Measurements from ENCODE around the gene PDE6C. TPM values are rescaled to one million over a fixed set of nuclear protein-coding genes. Genes with fewer than 3 reads are reported as not detected.

The PDE6C gene
- total RNA-seq, 8 experiments from 2014 or later, result 0.16 to 0.95 (median 0.32) TPM

GRCh38 chr10:93598157-93598556, 14.2 kb upstream of the PDE6C start:
- H3K4me3 ChIP-seq, result no peak overlapping the region
- H3K4me1 ChIP-seq (replicated peaks in 1 of 2), result peaks cover 0 to 4% of the 10 kb centered on the region in 2 donors
- no peak for ATAC-seq (replicated peaks in 6 of 8)
- 64 to 100% (median 94%) methylated on average over 2 to 4 of the region's 5 CpGs; no CpG with 5 or more reads in 2 of the 10 experiments for WGBS, 10 experiments
- in situ Hi-C loops (cut with MboI; ENCODE audit: low pct_unique_long_range_greater_than_20kb in 2 of 9, low sequenced_read_pairs in 9 of 9, unreplicated experiment in 9 of 9), result no loop called here
- H3K27ac ChIP-seq, result no peak overlapping the region

GRCh38 chr10:93599335-93599734, 13.0 kb upstream of the PDE6C start:
- H3K4me3 ChIP-seq, result no peak overlapping the region
- 0 to 80% (median 40%) methylated on average over 1 of the region's 1 CpG; no CpG with 5 or more reads in 5 of the 10 experiments for WGBS, 10 experiments
- H3K4me1 ChIP-seq (replicated peaks in 1 of 2), result peaks cover 0 to 4% of the 10 kb centered on the region in 2 donors
- no peak overlapping the region for H3K27ac ChIP-seq
- in situ Hi-C loops (cut with MboI; ENCODE audit: low pct_unique_long_range_greater_than_20kb in 2 of 9, low sequenced_read_pairs in 9 of 9, unreplicated experiment in 9 of 9), result no loop called here
- no peak for ATAC-seq (replicated peaks in 6 of 8)

GRCh38 chr10:93599778-93600177, 12.6 kb upstream of the PDE6C start:
- H3K4me3 ChIP-seq, result no peak overlapping the region
- in situ Hi-C loops (cut with MboI; ENCODE audit: low pct_unique_long_range_greater_than_20kb in 2 of 9, low sequenced_read_pairs in 9 of 9, unreplicated experiment in 9 of 9), result no loop called here
- 46 to 93% (median 82%) methylated on average over 2 to 3 of the region's 4 CpGs; no CpG with 5 or more reads in 6 of the 10 experiments for WGBS, 10 experiments

DNA sequence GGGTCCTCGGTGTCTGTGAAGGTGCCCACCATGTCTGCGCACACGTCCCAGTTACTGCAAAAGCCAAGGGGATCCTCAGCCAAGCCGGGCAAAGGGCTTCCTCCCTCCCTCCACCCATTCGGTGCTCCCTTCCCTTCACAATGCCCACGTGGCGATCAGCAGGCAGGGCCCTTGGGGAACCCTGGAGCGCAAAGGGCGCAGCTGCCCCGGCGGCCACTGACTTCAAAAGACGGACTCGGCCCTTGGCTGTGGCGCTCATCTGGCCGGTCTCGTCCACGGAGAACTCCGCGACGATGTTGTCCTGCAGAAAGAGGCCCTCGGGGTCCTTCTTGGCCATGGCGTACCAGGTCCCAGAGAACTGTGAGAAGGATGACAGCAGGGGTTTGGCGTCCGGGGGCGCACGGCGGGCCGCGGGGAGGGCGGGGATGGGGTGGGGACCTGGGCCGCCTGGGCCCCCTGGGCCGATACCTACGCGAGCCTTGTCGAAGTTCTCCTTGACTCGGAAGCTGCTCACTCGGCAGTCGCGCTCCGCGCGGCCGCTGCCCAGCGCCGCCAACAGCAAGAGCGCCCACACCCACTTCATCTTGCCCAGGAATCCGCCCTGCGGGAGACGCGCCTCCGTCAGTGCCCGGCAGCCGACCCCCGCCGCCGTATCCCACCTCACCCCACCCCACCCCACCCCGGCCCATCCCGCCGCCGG, 11.7 kb upstream of the PDE6C start:
- H3K4me1 ChIP-seq (replicated peaks in 1 of 2), result peaks cover 0 to 4% of the 10 kb centered on the region in 2 donors
- in situ Hi-C loops (cut with MboI; ENCODE audit: low pct_unique_long_range_greater_than_20kb in 2 of 9, low sequenced_read_pairs in 9 of 9, unreplicated experiment in 9 of 9), result no loop called here
- no peak overlapping the region for H3K27ac ChIP-seq
- ATAC-seq (replicated peaks in 6 of 8), result peak in 7 of 8 experiments; percentile 40 to 90 (median 66)
- 3 to 60% (median 21%) methylated on average over 1 to 12 of the region's 60 CpGs; no CpG with 5 or more reads in 6 of the 10 experiments for WGBS, 10 experiments
- H3K4me3 ChIP-seq, result peak overlapping the region; percentile 32 to 37 (median 35)

More at GRCh38 chr10:93599778-93600177, 12.6 kb upstream of the PDE6C start:
- peaks cover 0 to 4% of the 10 kb centered on the region in 2 donors for H3K4me1 ChIP-seq (replicated peaks in 1 of 2)
- H3K27ac ChIP-seq, result no peak overlapping the region
- ATAC-seq (replicated peaks in 6 of 8), result no peak

DNA sequence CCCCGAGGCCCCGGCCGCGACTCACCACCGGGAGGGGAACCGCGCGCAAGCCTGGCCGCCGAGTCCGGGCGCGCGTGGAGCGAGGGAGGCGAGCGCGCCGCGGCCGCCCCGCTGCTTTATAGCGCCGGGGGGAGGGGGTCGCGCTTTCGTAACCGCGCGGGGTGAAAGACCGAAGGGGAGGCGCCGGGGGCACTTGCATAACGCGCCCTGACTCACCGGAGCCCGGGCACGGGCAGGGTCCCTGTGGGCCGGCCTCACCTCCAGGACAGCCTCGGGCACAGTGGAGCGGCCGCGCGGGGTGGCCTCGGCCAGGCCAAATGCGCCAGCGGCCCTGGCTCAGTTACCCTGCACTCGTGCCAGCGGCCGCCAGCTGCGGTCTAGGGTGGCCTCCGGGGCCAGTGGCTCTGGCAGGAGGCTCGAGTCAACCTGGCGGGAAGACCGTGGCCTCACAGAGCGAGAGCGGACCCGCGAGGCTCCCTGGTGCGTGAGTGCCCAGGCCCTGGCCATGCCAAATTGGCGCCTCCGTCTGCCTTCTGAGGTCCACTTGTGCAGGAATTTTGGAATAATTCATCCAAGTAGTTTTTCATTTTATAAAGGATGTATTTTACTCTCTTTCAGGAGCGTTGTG, 11.1 kb upstream of the PDE6C start, which contains the start of gene RBP4:
Gene RBP4 (minus strand): TSS at position 90 of the 628 bp plus-strand sequence. CDS start 207 bp downstream, outside the sequence.
- no peak within 1 kb of the TSS for H3K27ac ChIP-seq
- H3K4me1 ChIP-seq (replicated peaks in 1 of 2), result peaks cover 0 to 4% of the 10 kb centered on the region in 2 donors
- 0 to 36% (median 13%) methylated on average over 1 to 9 of the region's 63 CpGs; no CpG with 5 or more reads in 3 of the 10 experiments for WGBS, 10 experiments
- in situ Hi-C loops (cut with MboI; ENCODE audit: low pct_unique_long_range_greater_than_20kb in 2 of 9, low sequenced_read_pairs in 9 of 9, unreplicated experiment in 9 of 9), result no loop called here
- ATAC-seq (replicated peaks in 6 of 8), result peak; percentile 53 to 74 (median 64)
- peak within 1 kb of the TSS; percentile 32 to 37 (median 35) for H3K4me3 ChIP-seq

DNA sequence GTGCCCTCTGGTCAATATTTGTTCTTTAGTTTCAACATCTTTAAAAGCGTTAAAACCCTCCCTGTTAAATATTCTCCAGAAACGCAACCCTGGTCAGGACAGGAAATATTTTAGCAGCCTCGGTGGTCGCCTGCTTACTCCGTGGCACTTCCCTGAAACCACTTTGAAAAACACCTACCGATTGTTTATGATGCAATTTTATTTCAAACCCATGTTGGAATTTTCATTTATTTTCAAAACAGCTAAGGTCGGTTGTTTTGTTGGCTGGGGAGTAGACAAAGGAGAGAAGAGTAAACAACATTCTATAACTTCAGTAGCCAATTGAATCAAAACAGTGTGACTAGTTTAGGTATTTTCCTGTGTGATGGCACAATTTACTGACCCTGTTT, 10.6 kb upstream of the PDE6C start:
- ATAC-seq (replicated peaks in 6 of 8), result no peak
- Histone ChIP-seq H3K27ac (no peak overlapping the region), H3K4me3 (no peak overlapping the region), H3K4me1 (replicated peaks in 1 of 2) (peaks cover 0 to 4% of the 10 kb centered on the region in 2 donors)
- WGBS, 10 experiments, result 0 to 24% (median 13%) methylated on average over 1 to 7 of the region's 7 CpGs; no CpG with 5 or more reads in 1 of the 10 experiments
- in situ Hi-C loops (cut with MboI; ENCODE audit: low pct_unique_long_range_greater_than_20kb in 2 of 9, low sequenced_read_pairs in 9 of 9, unreplicated experiment in 9 of 9), result no loop called here

DNA sequence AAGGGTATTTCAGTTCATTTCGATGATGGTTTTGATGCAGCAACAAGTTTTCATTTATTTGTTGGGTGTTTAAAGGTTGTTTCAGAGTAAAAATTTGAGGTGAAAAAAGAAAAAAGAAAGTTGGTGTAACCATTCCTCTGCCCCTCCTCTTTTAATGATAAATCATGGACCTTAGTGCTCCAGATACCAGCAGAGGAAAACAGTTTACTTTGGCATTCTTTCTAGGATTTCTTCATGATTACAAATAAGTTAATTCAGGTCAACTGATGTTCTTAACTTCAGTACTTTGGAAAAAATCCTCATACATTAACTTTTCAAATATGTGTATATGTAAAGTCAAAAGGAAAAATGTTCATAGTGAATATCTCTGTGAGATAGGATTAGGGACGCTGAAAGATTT, 9.3 kb upstream of the PDE6C start:
- H3K27ac ChIP-seq, result no peak overlapping the region
- H3K4me1 ChIP-seq (replicated peaks in 1 of 2), result peaks cover 0 to 4% of the 10 kb centered on the region in 2 donors
- in situ Hi-C loops (cut with MboI; ENCODE audit: low pct_unique_long_range_greater_than_20kb in 2 of 9, low sequenced_read_pairs in 9 of 9, unreplicated experiment in 9 of 9), result no loop called here
- no peak overlapping the region for H3K4me3 ChIP-seq
- ATAC-seq (replicated peaks in 6 of 8), result no peak
- 60 to 100% (median 87%) methylated on average over 1 to 2 of the region's 2 CpGs; no CpG with 5 or more reads in 1 of the 10 experiments for WGBS, 10 experiments

DNA sequence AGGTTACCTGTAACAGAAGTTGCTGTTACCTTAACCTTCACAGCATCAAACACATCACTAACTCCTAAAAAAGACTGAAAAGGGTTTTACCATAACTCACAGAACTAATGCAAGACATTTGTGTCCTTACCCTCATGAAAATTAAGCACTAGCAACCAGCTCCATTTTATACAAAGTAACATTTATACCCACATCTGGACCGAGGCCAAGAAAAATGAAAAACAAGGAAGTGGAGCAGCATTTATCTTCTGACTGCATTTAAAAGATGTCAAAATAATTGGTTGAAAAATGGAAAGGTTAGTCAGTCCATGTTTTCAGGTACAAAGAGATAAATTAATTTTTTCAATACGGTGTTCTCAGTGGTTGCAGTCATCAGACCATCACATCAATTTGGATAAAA, 8.2 kb upstream of the PDE6C start:
- no peak for ATAC-seq (replicated peaks in 6 of 8)
- Histone ChIP-seq H3K4me3 (no peak overlapping the region), H3K4me1 (replicated peaks in 1 of 2) (peaks cover 0 to 4% of the 10 kb centered on the region in 2 donors), H3K27ac (no peak overlapping the region)
- in situ Hi-C loops (cut with MboI; ENCODE audit: low pct_unique_long_range_greater_than_20kb in 2 of 9, low sequenced_read_pairs in 9 of 9, unreplicated experiment in 9 of 9), result no loop called here
- 0 to 93% (median 17%) methylated on average over 1 to 2 of the region's 2 CpGs; no CpG with 5 or more reads in 3 of the 10 experiments for WGBS, 10 experiments

- no peak for ATAC-seq (replicated peaks in 6 of 8)
- H3K4me1 ChIP-seq (replicated peaks in 1 of 2), result no peaks in the 10 kb centered on the region
- H3K4me3 ChIP-seq, result no peak overlapping the region
- 7 to 96% (median 83%) methylated on average over 3 of the region's 3 CpGs; no CpG with 5 or more reads in 2 of the 10 experiments for WGBS, 10 experiments
- no peak overlapping the region for H3K27ac ChIP-seq
- in situ Hi-C loops (cut with MboI; ENCODE audit: low pct_unique_long_range_greater_than_20kb in 2 of 9, low sequenced_read_pairs in 9 of 9, unreplicated experiment in 9 of 9), result no loop called here
Measured at GRCh38 chr10:93608421-93608820, 3.9 kb upstream of the PDE6C start.

- 0 to 82% (median 50%) methylated on average over 1 to 3 of the region's 3 CpGs; no CpG with 5 or more reads in 3 of the 10 experiments for WGBS, 10 experiments
- in situ Hi-C loops (cut with MboI; ENCODE audit: low pct_unique_long_range_greater_than_20kb in 2 of 9, low sequenced_read_pairs in 9 of 9, unreplicated experiment in 9 of 9), result no loop called here
- ATAC-seq (replicated peaks in 6 of 8), result no peak
Measured at GRCh38 chr10:93613126-93613525, 789 bp downstream of the PDE6C start.

GRCh38 chr10:93614101-93614825, 1.9 kb downstream of the PDE6C start:
- in situ Hi-C loops (cut with MboI; ENCODE audit: low pct_unique_long_range_greater_than_20kb in 2 of 9, low sequenced_read_pairs in 9 of 9, unreplicated experiment in 9 of 9), result no loop called here
- no peak for ATAC-seq (replicated peaks in 6 of 8)

More at GRCh38 chr10:93613126-93613525, 789 bp downstream of the PDE6C start:
- Histone ChIP-seq H3K4me3 (no peak overlapping the region), H3K4me1 (replicated peaks in 1 of 2) (no peaks in the 10 kb centered on the region), H3K27ac (no peak overlapping the region)

DNA sequence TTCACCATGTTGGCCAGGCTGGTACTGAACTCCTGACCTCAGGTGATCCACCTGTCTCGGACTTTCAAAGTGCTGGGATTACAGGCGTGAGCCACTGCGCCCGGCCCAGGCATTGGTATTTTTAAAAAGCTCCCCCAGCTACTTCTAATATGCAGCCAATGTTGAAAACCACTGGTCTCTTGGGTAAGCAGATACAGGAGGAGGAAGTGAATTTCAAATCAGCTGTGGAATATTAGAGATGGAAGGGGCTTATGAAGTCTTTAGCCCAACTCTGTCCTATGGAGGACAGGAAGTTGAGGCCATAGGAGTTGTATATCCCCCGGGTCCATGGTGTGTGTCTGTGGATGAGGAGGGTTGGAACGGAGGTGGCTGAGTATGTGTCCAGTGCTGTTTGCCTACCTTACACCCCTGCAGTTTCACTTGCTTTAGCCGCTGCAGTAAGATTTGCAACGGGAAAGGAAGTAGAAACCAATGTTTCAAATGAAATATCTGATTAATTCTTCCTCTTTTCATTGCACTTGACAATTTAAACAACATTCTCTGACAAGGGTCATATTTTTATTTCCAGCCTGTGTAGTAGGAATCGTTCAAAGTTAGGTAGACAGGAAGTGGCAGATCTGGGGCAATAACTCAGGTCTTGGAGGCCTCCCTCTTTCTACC, 3.4 kb downstream of the PDE6C start:
- ATAC-seq (replicated peaks in 6 of 8), result no peak
- 46 to 95% (median 90%) methylated on average over 2 to 8 of the region's 9 CpGs; no CpG with 5 or more reads in 2 of the 10 experiments for WGBS, 10 experiments
- in situ Hi-C loops (cut with MboI; ENCODE audit: low pct_unique_long_range_greater_than_20kb in 2 of 9, low sequenced_read_pairs in 9 of 9, unreplicated experiment in 9 of 9), result no loop called here
- Histone ChIP-seq H3K4me1 (replicated peaks in 1 of 2) (no peaks in the 10 kb centered on the region), H3K27ac (no peak overlapping the region), H3K4me3 (no peak overlapping the region)

More at GRCh38 chr10:93614101-93614825, 1.9 kb downstream of the PDE6C start:
- WGBS, 10 experiments, result 20 to 94% (median 74%) methylated on average over 1 to 6 of the region's 7 CpGs; no CpG with 5 or more reads in 4 of the 10 experiments
- H3K4me3 ChIP-seq, result no peak overlapping the region
- no peak overlapping the region for H3K27ac ChIP-seq
- H3K4me1 ChIP-seq (replicated peaks in 1 of 2), result no peaks in the 10 kb centered on the region

Data from motor neuron (in vitro differentiated cells).